H1 (cell line): ENCODE data around the gene NINJ2. TPM values are rescaled to one million over a fixed set of nuclear protein-coding genes. Genes with fewer than 3 reads are reported as not detected.

Experiments used
- CTCF ChIA-PET: fragments of 300-600 bp; sonication (Branson Sonifier 250); formaldehyde crosslinking; loops from one replicate; lab custom pipeline; 2021; ENCODE audit not compliant: partially characterized antibody; lab: Charles Lee
- POLR2A ChIA-PET: fragments of 300-600 bp; sonication (Branson Sonifier 250); formaldehyde crosslinking; loops from one replicate; lab custom pipeline; 2021; ENCODE audit warnings: inconsistent platforms; ENCODE audit not compliant: partially characterized antibody; lab: Charles Lee
- DNase-seq, 2 experiments: peaks; one replicate each; pipeline versions ENCODE4 v3.0.0 to v3.0.0-alpha.2; 2010 to 2022; ENCODE audit warnings: low spot score in 2 of 2, low read depth in 1 of 2, mixed read lengths in 1 of 2
- FAIRE-seq: peaks from 2 replicates; lab custom pipeline; 2011; peaks lifted over from hg19 to GRCh38; lab: Jason Lieb, UNC
- H2AFZ ChIP-seq: 2 replicates; pipeline ENCODE4 v1.8.1; 2012; ENCODE audit warnings: low read length, inconsistent platforms
- H2AK5ac ChIP-seq: 2 replicates; pipeline ENCODE4 v1.6.1; 2013; ENCODE audit warnings: low read depth, low read length
- H2BK120ac ChIP-seq: replicated peaks from 2 replicates; pipeline ENCODE3; 2013; ENCODE audit warnings: low read depth, low read length, inconsistent platforms
- H2BK12ac ChIP-seq: 2 replicates; pipeline ENCODE4 v1.6.1; 2013; ENCODE audit warnings: low read depth, low read length
- H2BK15ac ChIP-seq: 2 replicates; pipeline ENCODE4 v1.6.1; 2013; ENCODE audit warnings: low read length
- H2BK20ac ChIP-seq: 2 replicates; pipeline ENCODE4 v1.6.1; 2013; ENCODE audit warnings: low read length
- H2BK5ac ChIP-seq: 2 replicates; pipeline ENCODE4 v1.6.1; 2013; ENCODE audit warnings: low read depth, low read length
- H3K14ac ChIP-seq: 2 replicates; pipeline ENCODE4 v1.6.1; 2013; ENCODE audit warnings: inconsistent platforms; ENCODE audit not compliant: insufficient read length
- H3K18ac ChIP-seq: 2 replicates; pipeline ENCODE4 v1.6.1; 2013; ENCODE audit warnings: low read length; ENCODE audit errors: extremely low read depth
- H3K23ac ChIP-seq: 2 replicates; pipeline ENCODE4 v1.6.1; 2013; ENCODE audit warnings: inconsistent platforms; ENCODE audit not compliant: insufficient read length
- H3K23me2 ChIP-seq: 2 replicates; pipeline ENCODE4 v1.6.1; 2013; ENCODE audit warnings: low read depth, low read length
- H3K27ac ChIP-seq: 2 replicates; pipeline ENCODE4 v1.6.1; 2011; ENCODE audit warnings: low read depth, low read length, inconsistent platforms
- H3K27me3 ChIP-seq, 4 experiments: replicated peaks in 1 of 4; 1 replicate in 1 of 4; 2 replicates in 3 of 4; pipeline versions ENCODE4 v1.6.1 to v1.8.1; 2011 to 2013; ENCODE audit warnings: low read length in 3 of 4, mild to moderate bottlenecking in 3 of 4, inconsistent platforms in 2 of 4, mixed read lengths in 2 of 4, moderate library complexity in 1 of 4; ENCODE audit not compliant: control insufficient read depth in 3 of 4, insufficient read depth in 3 of 4; ENCODE audit errors: extremely low read depth in 1 of 4
- H3K36me3 ChIP-seq, 4 experiments: 2 replicates each; pipeline versions ENCODE4 v1.6.1 to v1.8.1; 2011 to 2013; ENCODE audit warnings: mild to moderate bottlenecking in 4 of 4, low read length in 3 of 4, moderate library complexity in 2 of 4, control low read depth in 1 of 4, inconsistent platforms in 1 of 4; ENCODE audit not compliant: insufficient read depth in 4 of 4, control insufficient read depth in 2 of 4
- H3K4ac ChIP-seq: replicated peaks from 2 replicates; pipeline ENCODE3; 2013; ENCODE audit warnings: low read length, low read depth, mixed read lengths, inconsistent platforms; ENCODE audit not compliant: insufficient read length
- H3K4me1 ChIP-seq, 4 experiments: replicated peaks in 1 of 4; 1 replicate in 1 of 4; 2 replicates in 3 of 4; pipeline versions ENCODE4 v1.6.1 to v1.8.1; 2011 to 2013; ENCODE audit warnings: low read length in 3 of 4, inconsistent platforms in 2 of 4, mixed read lengths in 1 of 4; ENCODE audit not compliant: insufficient read depth in 4 of 4, control insufficient read depth in 3 of 4
- H3K4me2 ChIP-seq, 2 experiments: 2 replicates each; pipeline versions ENCODE4 v1.6.1 to v1.8.1; 2011 to 2013; ENCODE audit warnings: low read depth in 2 of 2, low read length in 2 of 2, control low read depth in 1 of 2, inconsistent platforms in 1 of 2, mild to moderate bottlenecking in 1 of 2; ENCODE audit not compliant: insufficient read depth in 1 of 2
- H3K4me3 ChIP-seq, 4 experiments: fragments of 200-600, 300-600 bp in 1 of 4; sonication (generic), shearing (Covaris generic), sonication (Bioruptor Twin) in 1 of 4; 2 replicates each; pipeline versions ENCODE4 v1.5.1 to v1.8.1; 2011 to 2016; ENCODE audit warnings: low read length in 4 of 4, low read depth in 3 of 4, control low read depth in 2 of 4, inconsistent platforms in 2 of 4, mild to moderate bottlenecking in 2 of 4, mixed read lengths in 1 of 4, moderate library complexity in 1 of 4; ENCODE audit not compliant: insufficient read depth in 2 of 4; ENCODE audit errors: extremely low read depth in 1 of 4
- H3K56ac ChIP-seq: replicated peaks from 2 replicates; pipeline ENCODE3; 2013; ENCODE audit warnings: low read depth, mild to moderate bottlenecking, mixed read lengths, low read length, inconsistent platforms; ENCODE audit not compliant: insufficient read length
- H3K79me1 ChIP-seq: 2 replicates; pipeline ENCODE4 v1.6.1; 2013; ENCODE audit warnings: low read depth, low read length, control low read depth
- H3K79me2 ChIP-seq, 2 experiments: 2 replicates each; pipeline versions ENCODE4 v1.6.1 to v1.8.1; 2012 to 2013; ENCODE audit warnings: low read length in 2 of 2, mild to moderate bottlenecking in 2 of 2, inconsistent platforms in 1 of 2; ENCODE audit not compliant: insufficient read depth in 2 of 2, control insufficient read depth in 1 of 2
- H3K9ac ChIP-seq, 4 experiments: replicated peaks in 1 of 4; 1 replicate in 1 of 4; 2 replicates in 3 of 4; pipeline versions ENCODE4 v1.6.1 to v1.8.1; 2011 to 2013; ENCODE audit warnings: low read depth in 3 of 4, low read length in 3 of 4, control low read depth in 2 of 4, mild to moderate bottlenecking in 2 of 4, moderate library complexity in 2 of 4, inconsistent platforms in 1 of 4; ENCODE audit errors: extremely low read depth in 1 of 4
- H3K9me3 ChIP-seq, 2 experiments: 2 replicates each; pipeline versions ENCODE4 v1.6.1 to v1.8.1; 2012 to 2013; ENCODE audit warnings: mild to moderate bottlenecking in 2 of 2, moderate library complexity in 2 of 2, control low read depth in 1 of 2, inconsistent platforms in 1 of 2, low read depth in 1 of 2, low read length in 1 of 2, mixed read lengths in 1 of 2; ENCODE audit not compliant: insufficient read depth in 2 of 2
- H4K20me1 ChIP-seq, 2 experiments: replicated peaks in 1 of 2; 2 replicates each; pipeline versions ENCODE3 to v1.8.1; 2011 to 2013; ENCODE audit warnings: inconsistent platforms in 2 of 2, low read length in 2 of 2, mild to moderate bottlenecking in 1 of 2; ENCODE audit not compliant: insufficient read depth in 2 of 2, control insufficient read depth in 1 of 2
- H4K5ac ChIP-seq: 2 replicates; pipeline ENCODE4 v1.6.1; 2013; ENCODE audit warnings: low read length, low read depth, mixed read lengths, inconsistent platforms; ENCODE audit not compliant: insufficient read length
- H4K8ac ChIP-seq: 2 replicates; pipeline ENCODE4 v1.8.0; 2013; ENCODE audit warnings: mild to moderate bottlenecking, moderate library complexity, low read length, inconsistent platforms; ENCODE audit not compliant: insufficient read depth; ENCODE audit errors: extremely low read depth
- H4K91ac ChIP-seq: replicated peaks from 2 replicates; pipeline ENCODE3; 2013; ENCODE audit warnings: low read length, mixed read lengths, inconsistent platforms; ENCODE audit not compliant: insufficient read length
- BRCA1 ChIP-seq: IDR thresholded peaks from 2 replicates; pipeline ENCODE4 v1.6.1; 2012; ENCODE audit warnings: low read depth, low read length, improper control_type of control experiment
- CREB1 ChIP-seq: IDR thresholded peaks from 2 replicates; pipeline ENCODE4 v1.6.1; 2012; ENCODE audit warnings: inconsistent platforms
- EGR1 ChIP-seq: IDR thresholded peaks from 2 replicates; pipeline ENCODE4 v1.6.1; 2011; ENCODE audit warnings: low read depth, low read length, borderline replicate concordance
- HDAC6 ChIP-seq: IDR thresholded peaks from one replicate; pipeline ENCODE4 v1.7.1; 2012; ENCODE audit warnings: low read depth, mild to moderate bottlenecking, inconsistent platforms, low read length, moderate library complexity
- JUN ChIP-seq: IDR thresholded peaks from 2 replicates; pipeline ENCODE4 v1.6.1; 2011; ENCODE audit warnings: low read depth, mild to moderate bottlenecking, improper control_type of control experiment, low read length
- KDM1A ChIP-seq: fragments of 200-600, 300-600 bp; sonication (generic); IDR thresholded peaks from 2 replicates; pipeline ENCODE4 v1.7.1; 2016; ENCODE audit warnings: mild to moderate bottlenecking, low read length, borderline replicate concordance
- RBBP5 ChIP-seq: IDR thresholded peaks from 2 replicates; pipeline ENCODE4 v1.7.1; 2012; ENCODE audit warnings: low read depth, mild to moderate bottlenecking, inconsistent platforms, low read length, moderate library complexity, borderline replicate concordance
- TAF1 ChIP-seq: IDR thresholded peaks from 2 replicates; pipeline ENCODE4 v1.6.1; 2011; ENCODE audit warnings: mild to moderate bottlenecking, low read depth, low read length
- TAF7 ChIP-seq: optimal IDR thresholded peaks from 2 replicates; pipeline ENCODE3; 2011; ENCODE audit warnings: low read depth, mild to moderate bottlenecking, inconsistent platforms, low read length, moderate library complexity, borderline replicate concordance
- USF2 ChIP-seq: IDR thresholded peaks from 2 replicates; pipeline ENCODE4 v1.6.1; 2011; ENCODE audit warnings: low read length, improper control_type of control experiment
- WGBS, 2 experiments: shearing (Covaris generic) in 1 of 2; methylation state at CpG; one replicate each; pipeline versions ENCODE4 v1.1.6 to v1.1.7; 2013 to 2015; ENCODE audit warnings: low lambda C conversion rate in 2 of 2, mixed read lengths in 2 of 2, inconsistent platforms in 1 of 2, low coverage in 1 of 2, missing lambda C conversion rate in 1 of 2; ENCODE audit not compliant: insufficient replicate concordance in 2 of 2, insufficient coverage in 1 of 2, insufficient read length in 1 of 2; ENCODE audit errors: extremely low coverage in 1 of 2, missing lambda C conversion rate in 1 of 2; 5-methylcytosine and 5-hydroxymethylcytosine counted together
- polyA plus RNA-seq, 7 experiments: library from polyadenylated mRNA; depleted of rRNA in 3 of 7; stranded (reverse) in 5 of 7; unstranded in 2 of 7; fragments of >200 nt in 5 of 7; fragments of 200-250 nt in 2 of 7; gene quantifications; 1 replicate in 5 of 7; 2 replicates in 1 of 7; 4 replicates in 1 of 7; pipeline versions ENCODE4 v1.2.1 to v1.2.3, GENCODE V29; 2011 to 2013; ENCODE audit warnings: missing spikeins in 2 of 7, mixed read lengths in 2 of 7
- total RNA-seq: library from RNA; stranded (reverse); fragmentation: NEBNext Ultra II Directional; extraction: Animal tissue kit (Norgen Biotek cat#: 25700); gene quantifications from 2 replicates; pipeline ENCODE4 v1.2.1, GENCODE V29; 2021
- TF ChIP-seq, protein P1 (sequence below): IDR thresholded peaks from 2 replicates; pipeline ENCODE4 v1.6.1; 2012; ENCODE audit warnings: inconsistent platforms

Gene NINJ2
- total and polyA plus RNA-seq, 2 of the 8 experiments (the other 6 are each of a cell fraction or from before 2014, with no cell fraction given) = 1.4 TPM; not detected in 1

- Histone ChIP-seq H3K23me2 (no peaks in the 10 kb centered on the region), H4K5ac (no peak overlapping the region), H3K23ac (no peak overlapping the region), H2BK12ac (no peak overlapping the region), H3K9me3 (no peaks in the 10 kb centered on the region), H2BK120ac (no peak overlapping the region), H3K9ac (no peak overlapping the region), H2AK5ac (no peak overlapping the region), H3K4me3 (no peak overlapping the region), H3K4me2 (no peak overlapping the region), H3K18ac (no peak overlapping the region), H3K27ac (no peak overlapping the region), H2BK15ac (no peak overlapping the region), H3K36me3 (no peaks in the 10 kb centered on the region), H3K14ac (no peak overlapping the region), H2BK5ac (no peak overlapping the region), H3K56ac (no peak overlapping the region), H2BK20ac (no peak overlapping the region), H4K91ac (no peak overlapping the region), H2AFZ (no peak overlapping the region), H3K4me1 (no peaks in the 10 kb centered on the region), H3K79me2 (no peaks in the 10 kb centered on the region), H3K4ac (no peak overlapping the region), H4K20me1 (no peaks in the 10 kb centered on the region), H3K27me3 (no peaks in the 10 kb centered on the region), H4K8ac (no peak overlapping the region), H3K79me1 (no peaks in the 10 kb centered on the region)
- no peak for TF ChIP-seq TAF7
- TF ChIP-seq TAF1 = no peak
- TF ChIP-seq JUN = no peak
- no peak for TF ChIP-seq BRCA1
- TF ChIP-seq RBBP5 = no peak
- TF ChIP-seq KDM1A = no peak
- no peak for TF ChIP-seq CREB1
- no peak for TF ChIP-seq HDAC6
- no peak for TF ChIP-seq EGR1
- TF ChIP-seq, protein P1, sequence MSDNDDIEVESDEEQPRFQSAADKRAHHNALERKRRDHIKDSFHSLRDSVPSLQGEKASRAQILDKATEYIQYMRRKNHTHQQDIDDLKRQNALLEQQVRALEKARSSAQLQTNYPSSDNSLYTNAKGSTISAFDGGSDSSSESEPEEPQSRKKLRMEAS = no peak
- TF ChIP-seq USF2 = no peak
- POLR2A ChIA-PET = no interaction called here
- CTCF ChIA-PET = interaction anchor here (0.8 to 1.6 kb wide), 5 partner anchors 12 to 202 kb away, joined by 3 to 5 read pairs (median 4); no protein-coding TSS in a partner anchor
- DNase-seq (no peak), FAIRE-seq (no peak)
- WGBS, 2 experiments = 96% methylated on average over 3 of the region's 3 CpGs; no CpG with 5 or more reads in 1 of the 2 experiments
These were observed 54.8 kb downstream of the NINJ2 start for GRCh38 chr12:608413-608812.
